ENCODE data around the gene FRMPD4.

FRMPD4 gene

DNA sequence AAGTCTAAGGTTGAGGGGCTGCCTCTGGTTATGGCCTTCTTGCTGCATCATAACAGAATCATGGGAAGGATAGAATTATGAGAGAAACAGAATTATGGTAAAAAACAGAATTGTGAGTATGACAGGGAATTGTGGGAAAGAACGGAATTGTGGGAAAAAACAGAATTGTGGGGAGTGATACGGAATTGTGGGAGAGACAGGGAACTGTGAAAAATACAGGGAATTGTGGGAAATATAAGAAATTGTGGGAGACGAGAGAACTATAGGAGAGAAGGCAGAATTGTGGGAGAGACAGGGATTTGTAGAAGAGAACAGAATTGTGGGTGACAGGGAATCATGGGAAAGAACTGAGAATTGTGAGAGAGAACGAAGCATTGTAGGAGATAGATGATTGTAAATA, 159.1 kb downstream of the FRMPD4 start:
- Histone ChIP-seq H3K4me3 (no peak overlapping the region), H3K27ac (no peak overlapping the region), H3K36me3 (ENCODE audit: insufficient read depth, low read length) (no peaks in the 10 kb centered on the region), H3K9me3 (ENCODE audit: low read depth, low read length) (no peaks in the 10 kb centered on the region), H3K9ac (ENCODE audit: insufficient read length) (no peak overlapping the region)
- TF ChIP-seq FOXP2 (optimal IDR thresholded peaks at IDR 0.05; ENCODE audit: control extremely low read depth, extremely low read length, insufficient read depth) (no peak), EZH2 (IDR thresholded peaks at IDR 0.05) (no peak), POLR2AphosphoS5 (IDR thresholded peaks at IDR 0.05; ENCODE audit: borderline replicate concordance, low read depth, low read length) (no peak)
- no peak for DNase-seq (ENCODE audit: low read depth, low spot score)

- H3K9ac ChIP-seq (ENCODE audit: insufficient read length): no peak overlapping the region
- no peak for DNase-seq (ENCODE audit: low read depth, low spot score)
- H3K4me3 ChIP-seq: no peak overlapping the region
- no peak overlapping the region for H3K27ac ChIP-seq
- no peaks in the 10 kb centered on the region for H3K36me3 ChIP-seq (ENCODE audit: insufficient read depth, low read length)
- TF ChIP-seq FOXP2 (optimal IDR thresholded peaks at IDR 0.05; ENCODE audit: control extremely low read depth, extremely low read length, insufficient read depth) (no peak), POLR2AphosphoS5 (IDR thresholded peaks at IDR 0.05; ENCODE audit: borderline replicate concordance, low read depth, low read length) (no peak), EZH2 (IDR thresholded peaks at IDR 0.05) (no peak)
- H3K9me3 ChIP-seq (ENCODE audit: low read depth, low read length): no peaks in the 10 kb centered on the region
These were observed 163.0 kb downstream of the FRMPD4 start for GRCh38 chrX:12301288-12301687.

- TF ChIP-seq FOXP2 (optimal IDR thresholded peaks at IDR 0.05; ENCODE audit: control extremely low read depth, extremely low read length, insufficient read depth): no peak
- TF ChIP-seq POLR2AphosphoS5 (IDR thresholded peaks at IDR 0.05; ENCODE audit: borderline replicate concordance, low read depth, low read length): no peak
- no peak for TF ChIP-seq EZH2 (IDR thresholded peaks at IDR 0.05)
- H3K36me3 ChIP-seq (ENCODE audit: insufficient read depth, low read length): no peaks in the 10 kb centered on the region
- no peak overlapping the region for H3K9ac ChIP-seq (ENCODE audit: insufficient read length)
- H3K27ac ChIP-seq: no peak overlapping the region
- H3K9me3 ChIP-seq (ENCODE audit: low read depth, low read length): no peaks in the 10 kb centered on the region
- no peak for DNase-seq (ENCODE audit: low read depth, low spot score)
- H3K4me3 ChIP-seq: no peak overlapping the region
These were observed 166.0 kb downstream of the FRMPD4 start for GRCh38 chrX:12304261-12304660.

DNA sequence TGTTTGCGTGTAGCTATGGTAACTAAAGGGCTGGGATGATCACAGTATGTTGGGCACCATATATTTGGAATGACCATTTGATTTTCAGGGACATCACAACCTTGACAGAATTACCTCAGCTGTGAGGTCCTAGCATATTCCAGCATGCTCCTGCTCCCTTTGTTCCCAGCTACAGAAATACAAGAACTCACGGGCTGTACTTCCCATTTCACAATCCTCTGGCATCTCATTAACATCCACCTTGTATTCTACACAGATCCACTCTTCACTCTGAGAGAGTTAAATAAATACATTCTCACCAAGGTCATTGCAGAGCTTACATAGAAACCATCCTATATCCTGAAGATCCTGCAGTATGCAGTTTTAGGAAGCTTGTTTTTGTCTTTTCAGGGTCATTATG, 169.7 kb downstream of the FRMPD4 start:
- Histone ChIP-seq H3K4me3 (peak overlapping the region; percentile 54), H3K27ac (0 out of 2 replicates have a peak overlapping the region, but pooled peaks have one; percentile 35), H3K9ac (ENCODE audit: insufficient read length) (no peak overlapping the region), H3K9me3 (ENCODE audit: low read depth, low read length) (no peaks in the 10 kb centered on the region), H3K36me3 (ENCODE audit: insufficient read depth, low read length) (no peaks in the 10 kb centered on the region)
- DNase-seq (ENCODE audit: low read depth, low spot score): no peak
- TF ChIP-seq FOXP2 (optimal IDR thresholded peaks at IDR 0.05; ENCODE audit: control extremely low read depth, extremely low read length, insufficient read depth) (no peak), EZH2 (IDR thresholded peaks at IDR 0.05) (no peak), POLR2AphosphoS5 (IDR thresholded peaks at IDR 0.05; ENCODE audit: borderline replicate concordance, low read depth, low read length) (no peak)

- no peak overlapping the region for H3K9ac ChIP-seq (ENCODE audit: insufficient read length)
- H3K36me3 ChIP-seq (ENCODE audit: insufficient read depth, low read length): no peaks in the 10 kb centered on the region
- H3K4me3 ChIP-seq: peak overlapping the region; percentile 54
- TF ChIP-seq EZH2 (IDR thresholded peaks at IDR 0.05): no peak
- TF ChIP-seq FOXP2 (optimal IDR thresholded peaks at IDR 0.05; ENCODE audit: control extremely low read depth, extremely low read length, insufficient read depth): no peak
- no peak for TF ChIP-seq POLR2AphosphoS5 (IDR thresholded peaks at IDR 0.05; ENCODE audit: borderline replicate concordance, low read depth, low read length)
- peak overlapping the region; percentile 54; the same call in 1 of the 2 replicates for H3K27ac ChIP-seq
- H3K9me3 ChIP-seq (ENCODE audit: low read depth, low read length): no peaks in the 10 kb centered on the region
- no peak for DNase-seq (ENCODE audit: low read depth, low spot score)
These were observed 170.1 kb downstream of the FRMPD4 start for GRCh38 chrX:12308420-12308819.

DNA sequence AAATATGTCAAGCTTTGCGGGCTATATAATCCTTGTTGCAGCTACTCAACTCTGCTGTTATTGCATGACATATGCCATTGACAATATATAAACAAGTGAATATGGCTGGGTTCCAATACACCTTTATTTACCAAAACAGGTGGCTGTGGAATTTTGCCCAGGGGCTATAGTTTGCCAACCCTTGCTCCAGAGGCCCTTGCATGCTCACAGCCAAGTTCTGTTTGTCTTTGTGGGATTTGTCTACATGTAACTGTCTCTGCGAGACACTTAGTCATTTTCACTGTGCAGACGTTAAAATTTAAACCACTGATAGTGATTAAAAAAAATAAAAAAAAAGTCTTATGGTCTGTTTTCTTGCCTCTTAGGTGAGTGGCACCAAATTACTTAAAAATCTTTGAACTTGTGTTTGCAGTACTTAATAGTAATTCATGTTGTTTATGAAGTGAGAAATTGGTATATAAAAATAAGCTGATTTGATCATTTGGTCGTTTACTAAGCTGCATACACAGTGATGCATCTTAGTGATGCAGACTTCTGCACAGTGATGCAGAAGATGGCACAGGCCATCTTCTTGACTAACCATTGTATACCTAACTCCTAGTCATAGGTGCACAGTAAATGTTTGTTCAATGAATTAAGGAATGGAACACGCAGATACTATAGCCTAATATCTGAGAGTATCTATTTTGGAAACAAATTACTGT, 170.9 kb downstream of the FRMPD4 start:
- no peaks in the 10 kb centered on the region for H3K36me3 ChIP-seq (ENCODE audit: insufficient read depth, low read length)
- TF ChIP-seq POLR2AphosphoS5 (IDR thresholded peaks at IDR 0.05; ENCODE audit: borderline replicate concordance, low read depth, low read length) (no peak), FOXP2 (optimal IDR thresholded peaks at IDR 0.05; ENCODE audit: control extremely low read depth, extremely low read length, insufficient read depth) (no peak), EZH2 (IDR thresholded peaks at IDR 0.05) (no peak)
- no peak for DNase-seq (ENCODE audit: low read depth, low spot score)
- no peaks in the 10 kb centered on the region for H3K9me3 ChIP-seq (ENCODE audit: low read depth, low read length)
- no peak overlapping the region for H3K4me3 ChIP-seq
- no peak overlapping the region for H3K9ac ChIP-seq (ENCODE audit: insufficient read length)
- H3K27ac ChIP-seq: peak overlapping the region; percentile 54; the same call in 1 of the 2 replicates

- TF ChIP-seq POLR2AphosphoS5 (IDR thresholded peaks at IDR 0.05; ENCODE audit: borderline replicate concordance, low read depth, low read length): no peak
- no peak for TF ChIP-seq FOXP2 (optimal IDR thresholded peaks at IDR 0.05; ENCODE audit: control extremely low read depth, extremely low read length, insufficient read depth)
- no peak for TF ChIP-seq EZH2 (IDR thresholded peaks at IDR 0.05)
- no peak overlapping the region for H3K4me3 ChIP-seq
- no peak for DNase-seq (ENCODE audit: low read depth, low spot score)
- no peaks in the 10 kb centered on the region for H3K9me3 ChIP-seq (ENCODE audit: low read depth, low read length)
- H3K9ac ChIP-seq (ENCODE audit: insufficient read length): no peak overlapping the region
- H3K36me3 ChIP-seq (ENCODE audit: insufficient read depth, low read length): no peaks in the 10 kb centered on the region
- H3K27ac ChIP-seq: no peak overlapping the region
These were observed 171.4 kb downstream of the FRMPD4 start for GRCh38 chrX:12309744-12310076.

DNA sequence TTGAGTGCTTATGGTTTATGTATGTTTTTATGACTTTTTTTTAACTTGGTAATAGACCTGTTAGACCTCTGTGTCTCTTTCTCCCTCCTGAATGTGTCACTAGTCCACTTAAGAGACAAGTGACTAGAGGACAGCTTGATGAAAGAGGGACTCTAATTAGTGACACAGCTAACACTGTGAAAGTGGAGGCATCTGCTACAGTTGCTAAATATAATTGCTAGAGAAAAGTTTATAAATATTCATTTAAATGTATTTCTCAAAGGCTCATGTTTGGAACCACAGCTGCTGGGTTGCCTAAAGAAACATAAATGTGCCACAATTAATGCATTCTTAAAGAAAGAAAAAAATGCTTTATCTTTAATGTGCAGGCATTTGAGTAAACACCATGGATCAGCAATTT, 176.4 kb downstream of the FRMPD4 start:
- no peak for DNase-seq (ENCODE audit: low read depth, low spot score)
- no peak for TF ChIP-seq POLR2AphosphoS5 (IDR thresholded peaks at IDR 0.05; ENCODE audit: borderline replicate concordance, low read depth, low read length)
- TF ChIP-seq EZH2 (IDR thresholded peaks at IDR 0.05): no peak
- TF ChIP-seq FOXP2 (optimal IDR thresholded peaks at IDR 0.05; ENCODE audit: control extremely low read depth, extremely low read length, insufficient read depth): no peak
- Histone ChIP-seq H3K9me3 (ENCODE audit: low read depth, low read length) (no peaks in the 10 kb centered on the region), H3K27ac (peak overlapping the region; percentile 65), H3K9ac (ENCODE audit: insufficient read length) (no peak overlapping the region), H3K36me3 (ENCODE audit: insufficient read depth, low read length) (no peaks in the 10 kb centered on the region), H3K4me3 (peak overlapping the region; percentile 26; the same call in 1 of the 2 replicates)

- peak overlapping the region; percentile 65; the same call in 1 of the 2 replicates for H3K27ac ChIP-seq
- no peaks in the 10 kb centered on the region for H3K36me3 ChIP-seq (ENCODE audit: insufficient read depth, low read length)
- no peak for DNase-seq (ENCODE audit: low read depth, low spot score)
- no peaks in the 10 kb centered on the region for H3K9me3 ChIP-seq (ENCODE audit: low read depth, low read length)
- H3K9ac ChIP-seq (ENCODE audit: insufficient read length): no peak overlapping the region
- TF ChIP-seq EZH2 (IDR thresholded peaks at IDR 0.05): no peak
- TF ChIP-seq POLR2AphosphoS5 (IDR thresholded peaks at IDR 0.05; ENCODE audit: borderline replicate concordance, low read depth, low read length): no peak
- TF ChIP-seq FOXP2 (optimal IDR thresholded peaks at IDR 0.05; ENCODE audit: control extremely low read depth, extremely low read length, insufficient read depth): no peak
- no peak overlapping the region for H3K4me3 ChIP-seq
These were observed 177.3 kb downstream of the FRMPD4 start for GRCh38 chrX:12315526-12315925.

Data from SK-N-MC (cell line).